Effector memory CD8-positive, alpha-beta T cell (primary cell): ENCODE data around the gene ELMO2.

Experiments used
- ATAC-seq: fragments of 150-1000 bp; cut with Tn5 transposase; replicated peaks from 2 replicates; pipeline ENCODE4 v1.10.0; 2021; ENCODE audit warnings: mild to moderate bottlenecking, moderate library complexity
- DNase-seq, 3 experiments: peaks; one replicate each; pipeline ENCODE4 v3.0.0; 2021
- H3K27ac Mint-ChIP-seq, 2 donors: one replicate each; pipeline ENCODE4 v1.8.0; 2022; ENCODE audit warnings: mild to moderate bottlenecking in 2 of 2, mixed read lengths in 2 of 2, moderate library complexity in 2 of 2
- H3K27me3 Mint-ChIP-seq, 2 donors: one replicate each; pipeline ENCODE4 v1.8.0; 2022; ENCODE audit warnings: mixed read lengths in 2 of 2
- H3K36me3 Mint-ChIP-seq: one replicate; pipeline ENCODE4 v1.8.0; 2022; ENCODE audit warnings: mild to moderate bottlenecking, moderate library complexity, mixed read lengths; ENCODE audit not compliant: insufficient read depth
- H3K4me1 Mint-ChIP-seq, 2 donors: one replicate each; pipeline ENCODE4 v1.8.0; 2022; ENCODE audit warnings: low read depth in 2 of 2, mixed read lengths in 2 of 2
- H3K4me3 Mint-ChIP-seq, 2 donors: one replicate each; pipeline ENCODE4 v1.8.0; 2022; ENCODE audit warnings: mild to moderate bottlenecking in 2 of 2, mixed read lengths in 2 of 2, moderate library complexity in 2 of 2
- H3K9me3 Mint-ChIP-seq, 2 donors: one replicate each; pipeline ENCODE4 v1.8.0; 2022; ENCODE audit warnings: mixed read lengths in 2 of 2

ELMO2 gene

DNA sequence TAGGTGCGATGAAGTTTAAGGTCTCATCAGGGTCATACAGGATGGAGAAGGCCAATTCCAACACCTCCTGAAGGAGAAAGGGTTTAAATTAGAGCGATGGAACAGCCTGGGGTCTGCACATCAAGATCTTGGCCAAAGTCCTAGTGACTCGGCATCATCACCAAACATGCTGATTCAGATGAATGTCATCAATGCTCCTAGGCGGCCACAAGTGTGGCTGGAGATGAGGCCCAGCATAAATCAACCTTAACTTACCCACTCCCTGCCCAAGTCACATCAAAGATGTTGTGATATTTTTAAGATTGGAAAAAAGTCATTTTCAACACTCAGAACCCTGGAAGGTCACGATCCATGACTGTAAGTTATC lies 37.5 kb downstream of the ELMO2 start:
- no peaks in the 10 kb centered on the region for H3K27me3 Mint-ChIP-seq
- no peak overlapping the region for H3K4me3 Mint-ChIP-seq
- peak overlapping the region; percentile 1 to 22 for H3K27ac Mint-ChIP-seq
- peaks cover 17% of the 10 kb centered on the region in 2 donors for H3K4me1 Mint-ChIP-seq
- H3K9me3 Mint-ChIP-seq = no peaks in the 10 kb centered on the region
- DNase-seq (no peak), ATAC-seq (no peak)
- peaks cover 69% of the 10 kb centered on the region for H3K36me3 Mint-ChIP-seq

DNA sequence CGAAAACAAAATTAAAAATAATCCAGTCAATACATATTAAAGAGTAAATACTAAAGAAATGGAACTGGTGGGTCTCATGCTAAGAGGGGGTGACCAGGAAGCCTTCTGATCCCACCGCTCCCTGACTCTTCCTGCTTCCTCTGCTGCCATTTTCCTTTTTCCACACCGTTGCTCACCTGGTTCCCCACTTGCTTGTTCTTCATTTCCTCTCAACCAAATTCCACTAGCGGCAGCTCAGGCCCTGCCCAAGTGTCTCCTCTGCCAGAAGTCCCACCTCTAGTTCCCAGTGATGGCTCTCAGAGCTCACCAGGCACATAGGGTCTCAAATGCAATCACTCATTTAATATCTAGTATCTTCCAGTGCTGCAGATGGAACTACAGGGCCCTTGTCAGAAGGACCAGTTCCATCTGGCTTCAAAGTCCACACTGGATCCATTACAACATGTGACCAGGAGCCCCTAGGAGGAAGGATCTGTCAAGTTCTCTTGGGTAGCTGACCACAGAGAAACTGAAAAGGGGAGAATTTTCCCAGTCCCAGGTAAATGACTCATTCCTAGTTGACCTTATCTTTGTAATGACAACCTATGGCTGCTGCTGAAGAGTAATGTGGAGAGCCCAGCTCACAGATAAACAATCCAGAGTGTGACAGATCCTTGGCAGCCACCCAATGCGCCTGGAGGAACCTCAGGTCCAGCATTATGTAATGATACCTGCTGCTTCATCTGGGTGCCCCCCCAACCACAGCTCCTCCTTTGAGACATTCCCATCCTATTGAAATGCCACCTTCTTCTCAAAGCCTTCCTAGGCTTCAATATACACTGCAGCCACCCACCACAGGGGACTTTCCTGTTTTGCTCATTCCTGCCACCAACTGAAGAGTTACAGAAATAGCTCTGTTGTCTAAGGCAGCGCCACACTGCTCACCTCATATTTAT lies 38.2 kb downstream of the ELMO2 start:
- H3K36me3 Mint-ChIP-seq = peaks cover 69% of the 10 kb centered on the region
- DNase-seq (no peak), ATAC-seq (no peak)
- no peak overlapping the region for H3K4me3 Mint-ChIP-seq
- H3K27me3 Mint-ChIP-seq = no peaks in the 10 kb centered on the region
- peak overlapping the region; percentile 1 to 22 for H3K27ac Mint-ChIP-seq
- H3K9me3 Mint-ChIP-seq = no peaks in the 10 kb centered on the region
- H3K4me1 Mint-ChIP-seq = peaks cover 23 to 24% of the 10 kb centered on the region in 2 donors

DNA sequence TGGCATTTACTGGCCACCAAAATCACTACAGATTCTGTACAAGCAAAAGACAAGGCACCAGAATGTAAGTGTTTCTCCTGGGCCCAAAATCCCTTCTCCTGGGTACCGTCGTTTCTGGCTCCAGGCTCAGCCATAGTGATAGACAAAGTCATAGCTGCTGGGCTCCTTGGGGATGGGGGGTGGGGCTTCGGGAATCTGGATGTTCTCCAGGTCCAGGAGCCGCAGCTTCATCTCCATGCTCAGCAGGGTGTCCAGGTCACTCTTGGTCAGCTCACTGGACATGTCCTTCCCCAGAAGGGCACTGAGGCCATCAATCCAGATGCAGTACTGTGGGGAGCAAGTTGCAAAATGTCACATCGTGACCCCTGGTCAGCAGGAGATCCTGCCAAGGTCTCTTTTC lies 39.2 kb downstream of the ELMO2 start:
- no peaks in the 10 kb centered on the region for H3K27me3 Mint-ChIP-seq
- DNase-seq (no peak), ATAC-seq (no peak)
- no peak overlapping the region for H3K27ac Mint-ChIP-seq
- no peaks in the 10 kb centered on the region for H3K9me3 Mint-ChIP-seq
- no peak overlapping the region for H3K4me3 Mint-ChIP-seq
- H3K36me3 Mint-ChIP-seq = peaks cover 60% of the 10 kb centered on the region
- peaks cover 33 to 34% of the 10 kb centered on the region in 2 donors for H3K4me1 Mint-ChIP-seq

DNA sequence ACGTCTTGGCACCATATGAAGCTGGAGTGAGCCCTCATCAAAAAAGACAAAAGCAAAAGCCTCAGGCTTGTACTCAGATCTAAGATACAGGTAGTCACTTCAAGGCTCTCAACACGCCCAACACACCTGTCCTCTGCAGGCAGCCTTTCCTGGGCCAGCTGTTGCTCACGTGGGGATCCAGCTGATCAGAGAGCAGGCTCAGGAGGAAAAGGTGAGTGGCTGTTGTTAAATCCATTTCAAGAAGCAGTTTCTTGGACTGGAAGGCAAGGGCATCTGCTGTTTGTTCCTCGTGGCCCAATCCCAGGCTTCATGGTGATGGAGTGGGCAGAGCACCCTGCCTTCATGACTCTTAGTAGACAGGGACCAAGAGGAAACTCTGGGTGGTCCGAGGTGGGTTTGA lies 39.6 kb downstream of the ELMO2 start:
- ATAC-seq = no peak
- Mint-ChIP-seq H3K4me3 (no peak overlapping the region), H3K27ac (peak overlapping the region; percentile 33 to 86), H3K9me3 (no peaks in the 10 kb centered on the region), H3K36me3 (peaks cover 59% of the 10 kb centered on the region), H3K27me3 (no peaks in the 10 kb centered on the region), H3K4me1 (peaks cover 38% of the 10 kb centered on the region in 2 donors)
- DNase-seq = no peak

DNA sequence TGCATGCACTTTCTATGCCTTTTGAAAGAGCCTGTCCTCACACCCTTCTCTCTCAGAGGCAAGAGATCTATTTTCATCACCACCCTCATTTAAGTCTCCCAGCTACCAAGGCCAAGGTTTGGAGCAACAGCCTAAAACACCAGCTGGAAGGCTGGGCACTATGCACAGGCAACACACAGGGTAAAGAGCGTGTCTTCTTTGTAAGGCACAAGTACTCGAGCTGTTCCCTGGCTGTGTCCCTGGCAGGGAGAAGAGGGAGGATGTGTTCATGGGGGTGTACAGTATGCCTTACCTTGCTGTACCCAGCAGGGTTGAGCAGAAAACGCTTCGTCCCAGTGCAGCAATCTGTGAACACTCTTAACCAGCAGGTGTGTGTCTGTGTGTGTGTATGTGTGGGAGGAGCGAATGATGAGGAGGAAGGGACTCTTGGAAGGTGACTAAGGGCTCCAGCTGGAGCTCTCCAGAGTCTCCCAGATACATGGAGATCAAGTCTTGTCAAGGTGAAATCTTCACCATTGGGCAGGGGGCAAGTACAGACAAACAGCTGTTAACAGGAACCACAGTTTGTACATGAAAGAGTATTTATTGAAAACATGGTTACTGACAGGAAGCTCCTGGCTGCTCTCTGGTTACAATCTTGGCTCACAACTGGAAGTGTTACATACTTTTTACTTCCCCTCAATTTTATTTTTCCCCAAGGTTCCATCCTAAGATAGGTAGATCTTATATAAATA lies 40.8 kb downstream of the ELMO2 start:
- DNase-seq (no peak), ATAC-seq (no peak)
- Mint-ChIP-seq H3K4me1 (peaks cover 47 to 48% of the 10 kb centered on the region in 2 donors), H3K27ac (peak overlapping the region; percentile 86 to 96), H3K36me3 (peaks cover 56% of the 10 kb centered on the region), H3K27me3 (no peaks in the 10 kb centered on the region), H3K9me3 (no peaks in the 10 kb centered on the region), H3K4me3 (peak overlapping the region in 1 of 2 donors; percentile 13)

DNA sequence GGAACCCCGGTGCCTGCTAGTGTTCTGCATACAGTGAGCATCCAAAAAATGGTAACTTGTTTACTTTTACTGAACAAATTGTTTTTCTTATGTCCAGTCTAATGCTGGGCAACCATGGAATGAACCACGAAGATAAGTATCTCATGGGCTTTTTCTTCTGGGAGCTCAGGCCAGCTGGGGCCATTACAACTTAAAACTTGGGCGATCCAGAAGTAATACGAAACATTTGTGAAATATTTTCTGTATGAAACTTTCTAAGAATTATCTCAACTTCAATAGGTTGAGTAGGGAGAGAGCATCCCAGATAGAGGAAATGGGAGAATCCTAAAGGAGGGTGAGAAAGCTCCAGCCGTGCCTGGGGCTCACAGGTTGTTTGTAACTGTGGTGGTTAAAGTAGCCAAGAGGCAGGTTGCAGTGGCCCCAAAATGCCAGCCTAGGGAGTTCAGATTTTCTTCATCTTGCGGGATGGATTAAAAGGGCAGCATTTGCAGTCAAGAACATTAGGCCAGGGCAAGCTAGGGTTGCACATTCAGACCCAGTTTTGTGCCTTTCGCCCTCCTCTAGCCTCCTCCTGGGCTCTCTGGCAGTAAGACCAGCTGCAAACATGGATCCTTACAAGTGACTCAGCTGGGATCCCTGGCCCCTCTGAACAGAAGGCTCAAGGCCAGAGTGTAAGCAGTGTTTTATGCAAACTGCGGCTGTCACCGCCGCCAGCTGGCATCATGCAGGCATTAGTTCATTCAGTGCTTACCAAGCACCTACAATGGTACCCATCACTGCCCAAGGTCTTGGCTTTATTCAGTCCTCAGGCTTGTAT lies 41.5 kb downstream of the ELMO2 start:
- DNase-seq = no peak
- Mint-ChIP-seq H3K4me3 (peak overlapping the region; percentile 88 to 90), H3K4me1 (peaks cover 47 to 50% of the 10 kb centered on the region in 2 donors), H3K27me3 (no peaks in the 10 kb centered on the region), H3K9me3 (no peaks in the 10 kb centered on the region), H3K27ac (peak overlapping the region; percentile 90 to 96), H3K36me3 (peaks cover 49% of the 10 kb centered on the region)
- ATAC-seq = no peak

DNA sequence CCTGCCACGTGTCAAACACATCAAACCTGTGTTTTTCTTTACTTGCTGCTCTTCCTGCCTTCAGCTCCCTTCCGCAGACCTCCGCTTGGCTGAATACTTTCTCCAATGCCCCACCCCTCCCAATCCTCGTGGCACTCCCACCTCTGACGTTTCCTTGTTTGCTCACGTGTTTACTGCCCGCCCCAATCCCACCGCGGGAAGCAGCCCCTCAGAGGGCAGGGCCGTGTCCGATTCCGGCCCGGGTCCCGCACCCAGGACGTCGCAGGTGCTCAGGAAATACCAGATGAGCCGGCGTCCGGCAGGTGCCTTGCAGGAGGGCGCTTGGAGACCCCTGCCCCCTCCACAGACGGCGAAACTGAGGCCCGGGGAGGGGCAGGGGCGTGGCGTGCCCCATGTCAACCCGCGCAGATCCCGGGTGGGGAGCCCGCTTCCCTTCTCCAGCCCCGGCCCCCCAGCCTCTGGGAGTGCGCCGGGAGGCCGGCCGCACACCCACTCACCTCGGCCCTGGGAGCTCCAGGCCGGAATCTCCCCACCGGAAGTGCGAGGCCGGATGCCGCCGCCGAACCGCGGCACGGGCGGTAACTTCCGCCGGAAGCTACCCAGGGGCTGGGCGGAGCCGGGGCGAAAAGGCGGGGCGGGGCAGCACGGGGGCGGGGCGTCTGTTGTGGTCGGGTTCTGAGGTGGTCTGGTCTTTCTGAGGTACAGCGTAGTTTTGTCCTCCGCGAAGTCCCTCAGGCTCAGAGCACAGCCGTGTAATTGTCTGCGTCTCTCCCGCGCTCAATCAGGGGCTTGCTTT lies 42.3 kb downstream of the ELMO2 start:
- DNase-seq (peak; percentile 79 to 84 (median 80)), ATAC-seq (peak; percentile 79)
- peak overlapping the region; percentile 90 to 96 for H3K27ac Mint-ChIP-seq

DNA sequence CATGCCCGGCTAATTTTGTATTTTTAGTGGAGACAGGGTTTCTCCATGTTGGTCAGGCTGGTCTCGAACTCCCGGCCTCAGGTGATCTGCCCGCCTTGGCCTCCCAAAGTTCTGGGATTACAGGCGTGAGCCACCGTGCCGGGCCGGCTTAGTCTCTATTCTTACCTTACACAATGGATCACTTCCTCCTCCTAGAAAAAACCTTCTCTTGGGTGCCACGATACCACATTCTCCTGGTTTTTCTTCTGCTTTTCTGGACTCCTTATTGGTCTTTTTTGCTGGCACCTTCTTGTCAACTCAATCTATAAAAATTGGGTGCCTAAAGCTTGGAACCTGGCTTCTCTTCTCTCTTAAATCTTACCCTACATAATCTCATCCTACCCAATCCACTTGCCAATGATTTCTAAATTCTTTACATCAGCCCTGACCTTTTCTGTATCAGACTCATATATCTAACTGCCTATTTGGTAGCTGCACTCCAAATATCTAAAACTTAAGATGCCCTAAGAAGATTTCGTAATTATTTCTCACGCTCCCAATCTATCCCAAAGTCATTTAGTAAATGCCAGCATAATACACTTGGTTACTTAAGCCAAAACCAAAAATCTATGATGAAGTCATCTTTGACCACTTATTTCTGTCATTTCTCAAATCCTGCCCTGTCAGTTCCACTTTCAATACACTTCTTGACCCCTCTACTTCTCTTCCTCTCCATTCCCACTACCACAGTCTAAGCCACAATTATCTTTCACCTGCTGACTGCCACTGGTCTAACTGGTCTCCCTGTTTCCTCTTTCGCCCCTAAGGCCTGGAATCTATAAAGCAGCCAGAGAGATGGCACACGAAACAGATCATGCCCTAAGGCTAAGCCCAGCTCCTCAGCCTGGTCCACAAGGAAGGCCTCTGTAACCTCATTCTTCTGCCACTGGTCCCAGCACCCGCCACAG lies 43.2 kb downstream of the ELMO2 start:
- H3K4me3 Mint-ChIP-seq = peak overlapping the region; percentile 88 to 90
- H3K27ac Mint-ChIP-seq = peak overlapping the region; percentile 90 to 96
- H3K27me3 Mint-ChIP-seq = no peaks in the 10 kb centered on the region
- no peaks in the 10 kb centered on the region for H3K9me3 Mint-ChIP-seq
- peaks cover 60 to 66% of the 10 kb centered on the region in 2 donors for H3K4me1 Mint-ChIP-seq
- no peak for ATAC-seq
- peaks cover 46% of the 10 kb centered on the region for H3K36me3 Mint-ChIP-seq
- DNase-seq = no peak

More for the DNA sequence above, 42.3 kb downstream of the ELMO2 start:
- no peaks in the 10 kb centered on the region for H3K27me3 Mint-ChIP-seq
- peak overlapping the region; percentile 88 to 90 for H3K4me3 Mint-ChIP-seq
- H3K9me3 Mint-ChIP-seq = no peaks in the 10 kb centered on the region
- H3K4me1 Mint-ChIP-seq = peaks cover 54 to 58% of the 10 kb centered on the region in 2 donors
- H3K36me3 Mint-ChIP-seq = peaks cover 47% of the 10 kb centered on the region

DNA sequence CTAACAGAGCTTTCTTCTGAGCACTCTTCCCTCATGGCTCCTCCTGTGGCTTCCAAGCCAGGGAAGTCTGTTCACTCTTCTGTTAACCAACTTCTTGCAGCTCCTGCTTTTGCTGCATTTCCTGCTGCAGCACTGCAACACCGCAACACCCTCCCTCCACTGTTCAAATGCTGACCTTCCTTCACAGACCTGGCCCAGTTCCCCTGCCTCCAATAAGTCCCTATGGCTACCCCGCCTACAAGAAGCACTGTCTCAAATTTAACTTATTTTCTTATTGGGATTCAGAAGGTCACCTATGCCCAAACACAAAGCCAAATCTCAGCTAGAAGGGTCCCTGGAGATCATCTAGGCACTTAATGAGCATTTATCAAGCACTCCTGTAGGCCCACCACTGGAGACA lies 44.6 kb downstream of the ELMO2 start:
- ATAC-seq (no peak), DNase-seq (no peak)
- H3K9me3 Mint-ChIP-seq = no peaks in the 10 kb centered on the region
- peak overlapping the region; percentile 70 for H3K27ac Mint-ChIP-seq
- H3K4me3 Mint-ChIP-seq = peak overlapping the region; percentile 88 to 90
- H3K27me3 Mint-ChIP-seq = no peaks in the 10 kb centered on the region
- H3K36me3 Mint-ChIP-seq = peaks cover 36% of the 10 kb centered on the region
- H3K4me1 Mint-ChIP-seq = peaks cover 70 to 74% of the 10 kb centered on the region in 2 donors

DNA sequence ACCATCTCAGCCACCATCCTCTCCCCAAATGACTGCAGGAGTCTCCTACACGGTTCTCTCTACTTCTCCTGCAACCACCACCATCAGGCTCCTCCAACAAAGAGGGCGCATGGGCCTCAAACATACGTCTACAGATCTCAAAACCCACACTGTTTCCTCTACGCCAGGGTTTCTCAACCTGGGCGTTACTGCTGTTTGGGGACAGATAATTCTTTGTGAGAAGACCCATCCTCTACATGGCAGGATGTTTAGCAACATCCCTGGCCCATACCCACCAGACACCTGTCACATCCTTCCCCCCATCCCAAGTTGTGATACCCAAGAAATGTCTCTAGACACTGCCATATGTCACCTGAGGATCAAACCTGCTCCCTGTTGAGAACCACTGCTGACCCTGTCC lies 45.0 kb downstream of the ELMO2 start:
- H3K4me3 Mint-ChIP-seq = peak overlapping the region; percentile 88 to 90
- ATAC-seq (peak; percentile 22), DNase-seq (peak in 2 of 3 experiments; percentile 17 to 21)
- peak overlapping the region; percentile 70 for H3K27ac Mint-ChIP-seq
- H3K4me1 Mint-ChIP-seq = peaks cover 70% of the 10 kb centered on the region in 2 donors
- H3K9me3 Mint-ChIP-seq = no peaks in the 10 kb centered on the region
- H3K36me3 Mint-ChIP-seq = peaks cover 32% of the 10 kb centered on the region
- H3K27me3 Mint-ChIP-seq = no peaks in the 10 kb centered on the region

DNA sequence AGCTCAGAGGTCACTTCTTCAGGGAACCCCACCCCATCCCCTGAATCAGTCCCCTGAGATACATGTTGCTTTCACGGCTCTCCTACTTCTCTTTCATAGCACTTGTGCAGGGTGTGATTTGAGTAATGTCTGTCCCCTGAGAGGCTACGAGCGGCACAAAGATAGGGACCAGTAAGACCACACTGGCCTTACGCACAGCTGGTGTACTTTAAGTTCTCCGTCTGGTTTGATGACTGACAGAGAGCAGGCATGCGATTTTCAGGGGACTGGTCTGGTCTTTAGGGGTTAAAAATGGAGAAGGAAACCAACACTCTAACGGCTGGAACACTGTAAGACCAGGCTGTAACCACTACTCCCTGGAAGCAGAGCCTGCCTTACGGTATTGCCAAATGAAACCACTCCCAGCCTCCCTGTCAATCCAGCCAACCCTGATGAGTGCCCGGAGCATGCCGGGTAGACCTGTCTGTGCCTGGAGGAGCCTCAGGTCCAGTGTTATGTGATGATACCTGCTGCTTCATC lies 47.1 kb downstream of the ELMO2 start:
- Mint-ChIP-seq H3K9me3 (no peaks in the 10 kb centered on the region), H3K4me3 (no peak overlapping the region), H3K27me3 (no peaks in the 10 kb centered on the region), H3K27ac (peak overlapping the region; percentile 57 to 73), H3K4me1 (peaks cover 64 to 74% of the 10 kb centered on the region in 2 donors), H3K36me3 (peaks cover 27% of the 10 kb centered on the region)
- no peak for ATAC-seq
- DNase-seq = no peak
